Nephron progenitor cell (in vitro differentiated cells): ENCODE measurements around the gene PPP1R26.
A peak's percentile ranks its signal among the peaks of the same experiment; 100 is the strongest.
"Not testable (repeated sequence)": the region's sequence is repeated elsewhere in the genome, so short reads cannot be mapped to it uniquely, and the experiment has no call there.

Source experiments
- DNase-seq: peaks from one replicate; pipeline ENCODE4 v3.0.0; 2021
- H3K27ac Mint-ChIP-seq: 2 replicates; pipeline ENCODE4 v1.8.0; 2021; ENCODE audit warnings: mild to moderate bottlenecking, moderate library complexity, mixed read lengths
- H3K27me3 Mint-ChIP-seq: 2 replicates; pipeline ENCODE4 v1.8.0; 2021; ENCODE audit warnings: mild to moderate bottlenecking, low read depth, mixed read lengths; ENCODE audit not compliant: poor library complexity
- H3K36me3 Mint-ChIP-seq: 2 replicates; pipeline ENCODE4 v1.8.0; 2021; ENCODE audit warnings: low read depth, mixed read lengths
- H3K4me1 Mint-ChIP-seq: 2 replicates; pipeline ENCODE4 v1.8.0; 2021; ENCODE audit warnings: mixed read lengths
- H3K4me3 Mint-ChIP-seq: 2 replicates; pipeline ENCODE4 v1.8.0; 2021; ENCODE audit warnings: mild to moderate bottlenecking, moderate library complexity, mixed read lengths
- H3K9me3 Mint-ChIP-seq: 2 replicates; pipeline ENCODE4 v1.8.0; 2021; ENCODE audit warnings: mild to moderate bottlenecking, moderate library complexity, mixed read lengths
- CTCF ChIP-seq: fragments of 200-600 bp; sonication (generic); IDR thresholded peaks from 2 replicates; pipeline ENCODE4 v1.5.0; 2021; ENCODE audit warnings: antibody characterized with exemption

PPP1R26 gene

GRCh38 chr9:135523521-135524129, 44.0 kb downstream of the PPP1R26 start:
- DNase-seq: no peak
- H3K27ac Mint-ChIP-seq: no peak overlapping the region
- H3K4me1 Mint-ChIP-seq: peaks cover 32% of the 10 kb centered on the region
- H3K36me3 Mint-ChIP-seq: no peaks in the 10 kb centered on the region
- peaks cover 10% of the 10 kb centered on the region for H3K9me3 Mint-ChIP-seq
- peaks cover 4% of the 10 kb centered on the region for H3K27me3 Mint-ChIP-seq
- no peak for TF ChIP-seq CTCF
- H3K4me3 Mint-ChIP-seq: no peak overlapping the region

GRCh38 chr9:135524130-135524861, 44.7 kb downstream of the PPP1R26 start:
- Mint-ChIP-seq H3K36me3 (no peaks in the 10 kb centered on the region), H3K4me1 (peaks cover 32% of the 10 kb centered on the region), H3K27me3 (peaks cover 4% of the 10 kb centered on the region), H3K4me3 (no peak overlapping the region), H3K27ac (no peak overlapping the region), H3K9me3 (peaks cover 9% of the 10 kb centered on the region)
- TF ChIP-seq CTCF: no peak
- DNase-seq: peak; percentile 41

- H3K27ac Mint-ChIP-seq: no peak overlapping the region
- no peak for TF ChIP-seq CTCF
- peaks cover 32% of the 10 kb centered on the region for H3K4me1 Mint-ChIP-seq
- peaks cover 12% of the 10 kb centered on the region for H3K9me3 Mint-ChIP-seq
- DNase-seq: no peak
- H3K36me3 Mint-ChIP-seq: no peaks in the 10 kb centered on the region
- H3K27me3 Mint-ChIP-seq: peaks cover 12% of the 10 kb centered on the region
- H3K4me3 Mint-ChIP-seq: no peak overlapping the region
Measured at GRCh38 chr9:135525241-135526088, 45.9 kb downstream of the PPP1R26 start.

- Mint-ChIP-seq H3K27me3 (peaks cover 15% of the 10 kb centered on the region), H3K27ac (no peak overlapping the region), H3K4me1 (peaks cover 32% of the 10 kb centered on the region), H3K4me3 (no peak overlapping the region), H3K9me3 (peaks cover 13% of the 10 kb centered on the region), H3K36me3 (no peaks in the 10 kb centered on the region)
- no peak for TF ChIP-seq CTCF
- DNase-seq: no peak
Measured at GRCh38 chr9:135526089-135526729, 46.6 kb downstream of the PPP1R26 start.

- Mint-ChIP-seq H3K9me3 (peaks cover 13% of the 10 kb centered on the region), H3K27ac (no peak overlapping the region), H3K4me1 (peaks cover 32% of the 10 kb centered on the region), H3K27me3 (peaks cover 16% of the 10 kb centered on the region), H3K4me3 (no peak overlapping the region), H3K36me3 (no peaks in the 10 kb centered on the region)
- DNase-seq: no peak
- no peak for TF ChIP-seq CTCF
Measured at GRCh38 chr9:135526730-135527571, 47.4 kb downstream of the PPP1R26 start.

- not testable (repeated sequence) for H3K4me3 Mint-ChIP-seq, DNase-seq, H3K36me3 Mint-ChIP-seq, H3K27ac Mint-ChIP-seq
- peaks cover 14% of the 10 kb centered on the region for H3K4me1 Mint-ChIP-seq
- peaks cover 16% of the 10 kb centered on the region for H3K27me3 Mint-ChIP-seq
- H3K9me3 Mint-ChIP-seq: peaks cover 13% of the 10 kb centered on the region
Measured at GRCh38 chr9:135528842-135529435, 49.4 kb downstream of the PPP1R26 start.
